RPMI7951 (cell line): ENCODE measurements around the gene KIF4B. TPM values are rescaled to one million over a fixed set of nuclear protein-coding genes. Genes with fewer than 3 reads are reported as not detected.
"Not testable (repeated sequence)": the region's sequence is repeated elsewhere in the genome, so short reads cannot be mapped to it uniquely, and the experiment has no call there.

Source experiments
- DNase-seq: peaks from one replicate; pipeline ENCODE4 v3.0.0-alpha.2; 2012; ENCODE audit warnings: low read depth
- total RNA-seq: library from RNA; depleted of rRNA; stranded (reverse); fragments of >200 nt; shearing (Covaris generic); gene quantifications from 2 replicates; pipeline ENCODE4 v1.2.3, GENCODE V29; 2014; rRNA removed

KIF4B gene
- not detected in 2 replicates for total RNA-seq

- DNase-seq = no peak
These were observed at the start of gene KIF4B for GRCh38 chr5:155013526-155013925. TSS of gene KIF4B (plus strand) at chr5:155013755. CDS start at chr5:155013860, 105 bp downstream.

GRCh38 chr5:154966081-154966841 is 47.3 kb upstream of the KIF4B start:
- DNase-seq = no peak

- no peak for DNase-seq
These were observed 46.7 kb upstream of the KIF4B start for GRCh38 chr5:154966874-154967273.

- no peak for DNase-seq
These were observed 46.0 kb upstream of the KIF4B start for GRCh38 chr5:154967421-154968024.

GRCh38 chr5:154968953-154969352 is 44.6 kb upstream of the KIF4B start:
- DNase-seq = no peak

- DNase-seq = peak; percentile 2
These were observed 42.8 kb upstream of the KIF4B start for GRCh38 chr5:154970759-154971158.

- no peak for DNase-seq
These were observed 42.1 kb upstream of the KIF4B start for GRCh38 chr5:154971501-154971900.

GRCh38 chr5:154972476-154973080 is 41.0 kb upstream of the KIF4B start:
- peak; percentile 30 for DNase-seq

- DNase-seq = not testable (repeated sequence)
These were observed 37.5 kb upstream of the KIF4B start for GRCh38 chr5:154976082-154976481.

- DNase-seq = no peak
These were observed 36.1 kb upstream of the KIF4B start for GRCh38 chr5:154977409-154977808.

GRCh38 chr5:154978294-154978693 is 35.3 kb upstream of the KIF4B start:
- not testable (repeated sequence) for DNase-seq

- no peak for DNase-seq
These were observed 28.5 kb upstream of the KIF4B start for GRCh38 chr5:154984946-154985516.

- DNase-seq = no peak
These were observed 27.4 kb upstream of the KIF4B start for GRCh38 chr5:154986151-154986550.

GRCh38 chr5:154989626-154990025 is 23.9 kb upstream of the KIF4B start:
- DNase-seq = no peak

GRCh38 chr5:154993461-154993860 is 20.1 kb upstream of the KIF4B start:
- no peak for DNase-seq

- DNase-seq = no peak
These were observed 17.9 kb upstream of the KIF4B start for GRCh38 chr5:154995679-154996078.

GRCh38 chr5:154997746-154998145 is 15.8 kb upstream of the KIF4B start:
- no peak for DNase-seq

GRCh38 chr5:154999865-155000264 is 13.7 kb upstream of the KIF4B start:
- DNase-seq = no peak

- DNase-seq = no peak
These were observed 12.0 kb upstream of the KIF4B start for GRCh38 chr5:155001523-155001922.

GRCh38 chr5:155002722-155003121 is 10.8 kb upstream of the KIF4B start:
- DNase-seq = peak; percentile 13

GRCh38 chr5:155004138-155004744 is 9.3 kb upstream of the KIF4B start:
- DNase-seq = no peak

GRCh38 chr5:155006265-155006664 is 7.3 kb upstream of the KIF4B start:
- not testable (repeated sequence) for DNase-seq
